CD4-positive, alpha-beta T cell treated with Interleukin-4 for 1 hour (primary cell): Measurements from ENCODE around the gene GATA5.
"Not testable (repeated sequence)": the region's sequence is repeated elsewhere in the genome, so short reads cannot be mapped to it uniquely, and the experiment has no call there.

ENCODE experiments used
- DNase-seq, 2 donors: peaks; one replicate each; pipeline ENCODE4 v3.0.0-alpha.2; 2020 to 2022

The GATA5 gene

GRCh38 chr20:62503401-62504178 lies 27.8 kb upstream of the GATA5 start:
- no peak for DNase-seq

- no peak for DNase-seq
These were observed 26.8 kb upstream of the GATA5 start for GRCh38 chr20:62502496-62503095.

GRCh38 chr20:62501801-62502495 lies 26.2 kb upstream of the GATA5 start:
- DNase-seq = peak; percentile 61 to 63

- DNase-seq = peak; percentile 73 to 78
These were observed 24.6 kb upstream of the GATA5 start for GRCh38 chr20:62500237-62500864.

GRCh38 chr20:62499758-62500236 lies 24.0 kb upstream of the GATA5 start:
- DNase-seq = no peak

GRCh38 chr20:62498874-62499273 lies 23.1 kb upstream of the GATA5 start:
- no peak for DNase-seq

GRCh38 chr20:62496568-62497218 lies 20.9 kb upstream of the GATA5 start:
- peak in 1 of 2 donors; percentile 19 for DNase-seq

GRCh38 chr20:62495749-62496567 lies 20.2 kb upstream of the GATA5 start:
- no peak for DNase-seq

- DNase-seq = no peak
These were observed 19.4 kb upstream of the GATA5 start for GRCh38 chr20:62494980-62495748.

GRCh38 chr20:62494537-62494936 lies 18.7 kb upstream of the GATA5 start:
- DNase-seq = no peak

GRCh38 chr20:62493886-62494285 lies 18.1 kb upstream of the GATA5 start:
- no peak for DNase-seq

- no peak for DNase-seq
These were observed 17.6 kb upstream of the GATA5 start for GRCh38 chr20:62493253-62493885.

GRCh38 chr20:62492711-62493110 lies 16.9 kb upstream of the GATA5 start:
- no peak for DNase-seq

GRCh38 chr20:62490783-62491182 lies 15.0 kb upstream of the GATA5 start:
- DNase-seq = not testable (repeated sequence)

- DNase-seq = no peak
These were observed 14.1 kb upstream of the GATA5 start for GRCh38 chr20:62489932-62490263.

- no peak for DNase-seq
These were observed 13.6 kb upstream of the GATA5 start for GRCh38 chr20:62489186-62489931.

- DNase-seq = no peak
These were observed 12.7 kb upstream of the GATA5 start for GRCh38 chr20:62488470-62488869.

GRCh38 chr20:62487561-62488354 lies 12.0 kb upstream of the GATA5 start:
- DNase-seq = no peak

GRCh38 chr20:62487118-62487517 lies 11.3 kb upstream of the GATA5 start:
- no peak for DNase-seq
